C4-2B (cell line): ENCODE measurements around the gene PDE1A.

Experiments
- CTCF ChIP-seq: fragments of 450-650 bp; conservative IDR thresholded peaks from 2 replicates; pipeline ENCODE4 v1.5.1; 2017; ENCODE audit warnings: mild to moderate bottlenecking
- ZFX ChIP-seq: fragments of 450-650 bp; IDR thresholded peaks from 2 replicates; pipeline ENCODE4 v1.6.1; 2017

GRCh38 chr2:182436252-182436651 is 9.4 kb upstream of the PDE1A start:
- TF ChIP-seq CTCF = no peak
- no peak for TF ChIP-seq ZFX
